ENCODE results near the gene AGPS. TPM values are rescaled to one million over a fixed set of nuclear protein-coding genes. Genes with fewer than 3 reads are reported as not detected.

Gene AGPS
- total RNA-seq, 2 experiments from 2014 or later, result 55.7 to 58.9 TPM

DNA sequence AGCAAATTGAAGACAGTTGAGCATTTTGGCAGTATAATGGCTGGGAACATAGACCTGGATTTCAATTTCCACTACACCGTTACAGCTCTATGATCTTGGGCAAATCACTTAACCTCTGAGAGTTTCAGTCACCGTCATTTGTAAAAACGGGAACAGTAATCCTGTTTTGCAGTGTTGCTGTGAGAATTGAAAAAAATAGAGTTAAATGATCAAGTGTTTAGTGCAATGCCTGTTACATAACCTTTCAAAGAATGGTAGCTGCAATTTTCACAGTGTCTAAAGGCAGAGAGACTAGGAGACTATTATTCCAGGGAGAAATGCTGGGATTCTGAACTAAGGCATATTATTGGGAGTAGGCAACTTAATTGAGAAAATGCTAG is 2.0 kb downstream of the AGPS start:
- Mint-ChIP-seq H3K4me3 (peak overlapping the region; percentile 95), H3K36me3 (ENCODE audit: low read depth) (peaks cover 30% of the 10 kb centered on the region), H3K9me3 (no peaks in the 10 kb centered on the region), H3K27ac (no peak overlapping the region), H3K4me1 (ENCODE audit: low read depth) (peaks cover 70% of the 10 kb centered on the region), H3K27me3 (no peaks in the 10 kb centered on the region)
- CTCF ChIA-PET, result interaction anchor here (1.3 to 6.0 kb wide), 6 partner anchors 10 to 229 kb away, joined by 3 to 31 read pairs (median 10); no protein-coding TSS in a partner anchor
- intact Hi-C loops (cut with micrococcal nuclease), result no loop called here
- POLR2A ChIA-PET, result interaction anchor here (1.3 to 4.1 kb wide), 3 partner anchors 11 to 130 kb away, joined by 3 to 20 read pairs (median 15); partner anchors contain the start of gene NFE2L2
- no peak for TF ChIP-seq CTCF (IDR thresholded peaks at IDR 0.05)
- ATAC-seq, result no peak
- no peak for DNase-seq

- ChIA-PET POLR2A (interaction anchor here (1.3 to 4.1 kb wide), 2 partner anchors 11 to 19 kb away, joined by 3 to 15 read pairs; no protein-coding TSS in a partner anchor), CTCF (interaction anchor here (1.0 to 6.0 kb wide), 3 partner anchors 9 to 232 kb away, joined by 4 to 29 read pairs (median 15); no protein-coding TSS in a partner anchor)
- intact Hi-C loops (cut with micrococcal nuclease), result no loop called here
- TF ChIP-seq CTCF (IDR thresholded peaks at IDR 0.05), result no peak
- H3K4me1 Mint-ChIP-seq (ENCODE audit: low read depth), result peaks cover 72% of the 10 kb centered on the region
- no peaks in the 10 kb centered on the region for H3K9me3 Mint-ChIP-seq
- no peak overlapping the region for H3K27ac Mint-ChIP-seq
- H3K36me3 Mint-ChIP-seq (ENCODE audit: low read depth), result peaks cover 24% of the 10 kb centered on the region
- no peak overlapping the region for H3K4me3 Mint-ChIP-seq
- no peak for ATAC-seq
- H3K27me3 Mint-ChIP-seq, result no peaks in the 10 kb centered on the region
- DNase-seq, result no peak
Observed at GRCh38 chr2:177395351-177396065, 2.9 kb downstream of the AGPS start.

- peaks cover 23% of the 10 kb centered on the region for H3K36me3 Mint-ChIP-seq (ENCODE audit: low read depth)
- intact Hi-C loops (cut with micrococcal nuclease), result no loop called here
- TF ChIP-seq CTCF (IDR thresholded peaks at IDR 0.05), result no peak
- H3K4me1 Mint-ChIP-seq (ENCODE audit: low read depth), result peaks cover 72% of the 10 kb centered on the region
- ATAC-seq, result no peak
- DNase-seq, result no peak
- no peak overlapping the region for H3K4me3 Mint-ChIP-seq
- no peaks in the 10 kb centered on the region for H3K27me3 Mint-ChIP-seq
- POLR2A ChIA-PET, result no interaction called here
- H3K27ac Mint-ChIP-seq, result no peak overlapping the region
- CTCF ChIA-PET, result interaction anchor here (1.0 to 1.3 kb wide), 2 partner anchors 61 to 233 kb away, joined by 4 read pairs; no protein-coding TSS in a partner anchor
- H3K9me3 Mint-ChIP-seq, result no peaks in the 10 kb centered on the region
Observed at GRCh38 chr2:177396703-177397460, 4.3 kb downstream of the AGPS start.

DNA sequence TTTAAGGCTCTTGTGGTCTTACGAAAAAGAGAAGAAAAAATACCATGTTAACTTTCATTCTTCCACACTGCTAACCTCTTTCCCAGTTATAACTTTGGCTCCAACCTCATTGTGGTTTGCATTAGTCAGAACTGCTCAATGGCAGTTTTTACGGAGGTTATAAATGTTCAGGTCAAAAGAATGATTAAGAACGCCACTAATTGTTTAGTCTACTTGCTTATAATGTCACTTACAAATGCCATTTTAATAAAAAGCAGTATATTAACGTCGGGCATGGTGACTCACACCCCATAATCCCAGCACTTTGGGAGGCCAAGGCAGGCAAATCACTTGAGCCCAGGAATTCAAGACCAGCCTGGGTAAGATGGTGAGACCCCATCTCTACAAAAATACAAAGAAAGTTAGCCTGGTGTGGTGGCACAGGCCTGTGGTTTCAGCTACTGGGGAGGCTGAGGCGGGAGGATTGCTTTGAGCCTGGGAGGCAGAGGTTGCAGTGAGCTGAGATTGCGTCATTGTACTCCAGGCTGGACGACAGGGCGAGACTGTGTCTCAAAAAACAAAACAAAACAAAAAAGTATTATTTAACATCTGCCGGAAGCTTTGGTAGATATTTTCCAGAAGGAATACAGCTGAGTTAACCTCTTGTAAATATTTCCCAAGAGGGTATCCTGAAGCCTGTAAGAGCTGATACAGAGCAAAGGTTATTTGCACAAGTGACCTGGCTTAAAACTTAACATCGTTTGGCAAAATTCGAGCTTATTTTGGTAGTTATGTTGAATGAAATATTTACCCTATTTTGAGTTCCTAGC is 5.1 kb downstream of the AGPS start:
- Mint-ChIP-seq H3K36me3 (ENCODE audit: low read depth) (peaks cover 20% of the 10 kb centered on the region), H3K4me1 (ENCODE audit: low read depth) (peaks cover 75% of the 10 kb centered on the region), H3K9me3 (no peaks in the 10 kb centered on the region), H3K4me3 (no peak overlapping the region), H3K27ac (no peak overlapping the region), H3K27me3 (no peaks in the 10 kb centered on the region)
- ATAC-seq, result no peak
- CTCF ChIA-PET, result interaction anchor here (1.3 kb wide), 2 partner anchors 18 to 62 kb away, joined by 3 to 4 read pairs; no protein-coding TSS in a partner anchor
- POLR2A ChIA-PET, result interaction anchor here (0.5 to 0.7 kb wide), 2 partner anchors 107 to 642 kb away, joined by 3 read pairs; no protein-coding TSS in a partner anchor
- TF ChIP-seq CTCF (IDR thresholded peaks at IDR 0.05), result no peak
- intact Hi-C loops (cut with micrococcal nuclease), result no loop called here
- no peak for DNase-seq
